Retinal pigment epithelial cell (primary cell): ENCODE data around the gene ZNF780A.

ENCODE experiments used
- DNase-seq: peaks from one replicate; pipeline ENCODE4 v3.0.0-alpha.2; 2010; ENCODE audit warnings: low read depth
- H3K4me3 ChIP-seq: 2 replicates; pipeline ENCODE4 v1.5.1; 2011; ENCODE audit warnings: mild to moderate bottlenecking, low read length, control low read depth, moderate library complexity
- CTCF ChIP-seq: conservative IDR thresholded peaks from 2 replicates; pipeline ENCODE4 v1.5.1; 2011; ENCODE audit warnings: low read depth, low read length, control low read depth, inconsistent platforms

Gene ZNF780A

GRCh38 chr19:40081411-40081810 lies 9.3 kb downstream of the ZNF780A start:
- TF ChIP-seq CTCF = no peak
- DNase-seq = no peak
- H3K4me3 ChIP-seq = no peak overlapping the region

- no peak for TF ChIP-seq CTCF
- H3K4me3 ChIP-seq = no peak overlapping the region
- no peak for DNase-seq
Observed at GRCh38 chr19:40080289-40080688, 10.5 kb downstream of the ZNF780A start.

- DNase-seq = no peak
Observed at GRCh38 chr19:40078377-40078776, 12.4 kb downstream of the ZNF780A start.

GRCh38 chr19:40070058-40070457 lies 20.7 kb downstream of the ZNF780A start:
- no peak for TF ChIP-seq CTCF
- DNase-seq = no peak
- H3K4me3 ChIP-seq = no peak overlapping the region

More at GRCh38 chr19:40078377-40078776, 12.4 kb downstream of the ZNF780A start:
- H3K4me3 ChIP-seq = no peak overlapping the region
- TF ChIP-seq CTCF = no peak

GRCh38 chr19:40059624-40060023 lies 31.1 kb downstream of the ZNF780A start:
- no peak overlapping the region for H3K4me3 ChIP-seq
- TF ChIP-seq CTCF = no peak
- DNase-seq = no peak

DNA sequence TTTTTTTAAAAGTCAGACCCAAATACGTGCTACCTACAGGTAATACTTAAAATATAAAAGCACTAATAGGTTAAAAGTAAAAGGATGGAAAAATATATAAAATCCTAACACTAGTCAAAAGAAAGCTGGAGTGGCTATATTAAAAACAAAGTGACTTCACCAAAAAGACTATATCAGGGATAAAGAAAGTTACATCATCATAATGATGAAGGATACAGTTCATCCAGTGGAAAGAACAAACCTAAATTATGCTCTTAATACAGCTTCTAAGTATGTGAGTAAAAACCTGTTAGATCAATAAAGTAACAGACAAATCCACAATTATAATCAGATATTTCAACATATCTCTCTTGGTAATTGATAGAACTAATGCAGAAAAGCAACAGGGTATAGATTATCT lies 33.6 kb downstream of the ZNF780A start:
- no peak for TF ChIP-seq CTCF
- H3K4me3 ChIP-seq = no peak overlapping the region
- no peak for DNase-seq

DNA sequence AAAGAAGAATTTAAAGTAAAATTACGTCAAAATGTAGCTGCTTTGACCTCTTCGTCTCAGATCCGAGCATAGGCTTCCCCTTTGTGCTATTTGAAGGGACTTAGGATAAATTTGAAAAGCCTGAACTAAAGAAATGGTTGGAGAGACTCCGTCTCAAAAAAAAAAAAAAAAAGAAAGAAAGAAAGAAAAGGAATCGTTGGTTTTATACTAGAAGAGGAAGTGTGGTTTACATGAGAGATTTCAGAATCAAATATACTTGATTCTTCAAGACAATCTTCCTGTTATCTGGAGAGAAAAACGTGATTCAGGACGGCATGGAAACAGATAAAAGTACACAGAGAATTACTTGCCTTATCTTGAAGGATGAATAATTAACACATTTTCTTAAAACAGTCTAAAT lies 34.2 kb downstream of the ZNF780A start:
- DNase-seq = no peak
- H3K4me3 ChIP-seq = peak overlapping the region; percentile 86
- TF ChIP-seq CTCF = no peak
